GM18502 (cell line): ENCODE results near the gene IGFBP7.
"Not testable (repeated sequence)": the region's sequence is repeated elsewhere in the genome, so short reads cannot be mapped to it uniquely, and the experiment has no call there.

Source experiments
- ATAC-seq: cut with Tn5 transposase; IDR thresholded peaks from one replicate; pipeline ENCODE4 v1.9.1; 2021; ENCODE audit warnings: mild to moderate bottlenecking; ENCODE audit not compliant: unreplicated experiment, poor library complexity

Gene IGFBP7

GRCh38 chr4:57048590-57049304, 61.4 kb downstream of the IGFBP7 start:
- no peak for ATAC-seq

GRCh38 chr4:57047046-57047445, 63.1 kb downstream of the IGFBP7 start:
- not testable (repeated sequence) for ATAC-seq

GRCh38 chr4:57044996-57045395, 65.2 kb downstream of the IGFBP7 start:
- ATAC-seq = no peak

DNA sequence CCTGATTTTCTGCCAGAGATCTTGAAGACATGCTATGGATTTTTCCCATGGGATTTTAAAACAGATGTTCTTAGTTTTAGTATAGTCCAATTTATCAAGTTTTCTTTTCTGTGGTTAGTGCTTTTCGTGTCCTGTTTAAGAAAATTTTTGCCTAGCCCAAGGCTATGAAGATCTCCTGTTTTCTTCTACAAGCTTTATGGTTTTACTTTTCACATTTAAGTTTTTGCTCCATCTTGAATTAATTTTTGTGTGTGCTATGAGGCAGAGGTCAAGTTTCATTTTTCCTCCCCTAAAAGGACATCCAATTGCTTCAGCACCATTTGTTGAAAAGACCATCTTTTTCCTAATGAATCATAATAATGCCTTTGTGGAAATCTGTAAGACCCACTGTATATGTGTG, 65.9 kb downstream of the IGFBP7 start:
- ATAC-seq = no peak

DNA sequence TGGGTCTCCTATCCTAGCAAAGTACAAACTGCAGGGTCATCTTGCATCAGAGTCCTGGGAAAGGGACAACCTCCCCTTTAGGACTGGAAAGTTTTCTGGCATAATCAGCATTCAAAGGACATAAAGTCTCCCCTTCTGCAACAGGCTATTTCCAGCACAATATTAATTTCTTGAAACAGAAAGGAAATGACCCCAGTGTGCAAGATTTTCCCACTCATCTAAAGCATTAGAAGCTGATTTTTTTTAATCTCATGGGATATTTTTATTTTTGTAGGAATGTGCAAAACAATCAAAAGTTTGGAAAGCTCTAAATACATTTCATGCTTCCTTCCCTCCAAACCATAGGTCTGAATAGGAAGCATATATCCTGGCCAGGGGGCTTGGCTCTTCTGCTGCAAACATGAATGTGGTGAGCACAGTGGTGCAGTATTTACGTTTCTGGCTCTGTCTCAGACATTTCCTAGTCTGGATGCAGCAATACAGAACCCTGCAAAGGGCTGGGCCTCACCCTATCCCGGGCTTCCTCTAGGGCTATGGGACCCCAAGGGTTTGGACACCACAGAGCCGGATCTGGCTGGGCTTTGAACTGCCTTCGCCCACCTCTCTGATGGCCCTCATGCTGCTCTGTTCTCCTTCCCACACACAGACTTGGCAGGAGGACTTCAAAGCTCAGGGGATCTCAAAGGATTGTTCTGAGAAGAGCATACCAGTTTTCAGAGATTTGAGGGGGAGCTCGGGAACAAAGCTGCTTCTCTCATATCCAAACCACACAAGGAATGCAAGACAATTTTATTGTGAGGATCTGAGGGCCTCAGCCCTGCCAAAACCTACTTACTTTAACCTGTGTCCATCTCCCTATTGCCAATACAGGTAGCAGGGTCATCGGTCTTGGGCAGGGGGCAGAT, 66.6 kb downstream of the IGFBP7 start:
- ATAC-seq = no peak

GRCh38 chr4:57042711-57043169, 67.4 kb downstream of the IGFBP7 start:
- ATAC-seq = no peak

DNA sequence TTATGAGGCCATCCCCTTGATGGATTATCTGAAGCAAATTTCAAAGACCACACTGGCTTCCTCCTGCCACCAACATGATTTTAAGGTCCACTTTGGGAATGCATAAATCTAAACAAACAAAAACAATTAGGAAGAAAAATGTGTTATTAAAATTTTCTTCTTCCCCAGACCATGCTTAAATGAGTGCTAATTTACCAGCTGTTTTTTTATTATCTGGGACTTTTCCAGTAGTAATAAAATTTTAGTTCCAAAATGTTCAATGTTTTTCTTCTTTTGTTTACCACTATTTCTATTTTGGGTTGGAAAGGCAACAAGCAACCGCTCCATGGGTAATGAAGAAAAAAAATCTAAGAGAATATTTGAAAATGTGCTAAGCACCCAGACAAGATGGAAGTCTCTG, 69.2 kb downstream of the IGFBP7 start:
- no peak for ATAC-seq

DNA sequence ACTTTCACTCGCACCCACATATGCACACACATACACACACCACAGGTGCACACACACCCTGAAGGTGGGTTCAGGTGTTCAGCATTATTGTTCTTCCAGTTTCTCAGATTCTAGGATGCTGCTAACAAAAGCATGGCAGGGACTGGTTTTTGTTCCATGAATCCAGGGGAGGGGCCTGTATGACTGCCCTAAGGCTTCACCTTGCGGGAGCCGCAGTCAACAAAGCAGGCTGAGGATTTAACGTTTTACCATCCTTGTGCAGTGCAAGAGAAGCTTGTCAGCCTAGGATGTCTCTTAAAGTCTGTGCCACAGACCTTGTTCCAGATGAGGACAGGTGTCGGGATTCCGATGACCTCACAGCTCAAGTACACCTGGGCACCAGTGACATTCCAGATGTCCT, 69.7 kb downstream of the IGFBP7 start:
- no peak for ATAC-seq

- ATAC-seq = no peak
Measured at GRCh38 chr4:57039345-57039744, 70.8 kb downstream of the IGFBP7 start.

DNA sequence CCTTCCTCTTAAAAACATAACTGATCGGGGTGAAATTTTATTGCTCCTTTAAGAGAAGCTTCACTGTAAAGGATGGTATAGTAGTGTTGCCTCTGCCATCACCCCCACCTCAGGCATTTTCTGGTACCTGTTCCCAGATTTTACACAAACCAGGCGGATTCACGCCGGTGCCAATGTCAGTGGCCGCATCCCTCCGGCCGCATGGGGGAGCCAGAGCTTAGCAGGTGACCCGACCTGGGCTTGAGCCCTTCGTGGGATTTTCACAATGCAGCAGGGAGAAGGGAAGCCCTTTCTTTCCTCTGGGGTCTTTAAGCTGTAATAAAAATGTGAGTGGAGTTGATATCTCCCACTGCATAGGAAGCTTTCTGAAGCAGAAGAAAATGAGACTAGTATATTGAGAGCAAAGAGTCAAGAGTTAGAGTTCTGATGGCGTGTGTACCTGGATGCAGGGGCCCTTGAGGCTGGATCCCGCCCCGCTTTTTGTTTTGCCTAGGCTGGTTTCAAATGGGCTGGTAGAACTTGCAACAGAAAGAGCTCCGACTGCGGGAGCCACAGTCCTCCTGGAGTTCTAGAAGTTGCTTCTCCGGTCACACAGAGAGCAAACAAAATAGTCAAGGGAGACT, 72.1 kb downstream of the IGFBP7 start:
- peak; percentile 70 for ATAC-seq

DNA sequence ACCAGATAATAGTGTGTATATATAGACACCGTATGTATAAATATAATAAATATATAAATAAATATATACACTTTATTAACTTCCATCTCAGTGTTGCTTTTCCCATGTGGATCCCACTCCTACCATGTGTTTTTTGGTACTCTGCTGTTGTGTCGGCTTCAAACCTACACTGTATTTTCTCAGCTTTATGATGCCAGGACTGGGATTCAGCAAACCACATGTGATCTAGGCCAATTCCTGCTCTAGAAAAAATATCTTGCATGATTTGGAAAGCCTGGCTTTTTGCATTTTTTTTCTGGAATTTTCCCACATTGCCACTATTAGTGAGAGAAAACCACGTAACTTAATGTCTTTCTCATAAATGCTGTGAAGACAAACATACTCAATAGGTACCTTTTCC, 75.7 kb downstream of the IGFBP7 start:
- no peak for ATAC-seq

GRCh38 chr4:57023104-57023503, 87.1 kb downstream of the IGFBP7 start:
- no peak for ATAC-seq

DNA sequence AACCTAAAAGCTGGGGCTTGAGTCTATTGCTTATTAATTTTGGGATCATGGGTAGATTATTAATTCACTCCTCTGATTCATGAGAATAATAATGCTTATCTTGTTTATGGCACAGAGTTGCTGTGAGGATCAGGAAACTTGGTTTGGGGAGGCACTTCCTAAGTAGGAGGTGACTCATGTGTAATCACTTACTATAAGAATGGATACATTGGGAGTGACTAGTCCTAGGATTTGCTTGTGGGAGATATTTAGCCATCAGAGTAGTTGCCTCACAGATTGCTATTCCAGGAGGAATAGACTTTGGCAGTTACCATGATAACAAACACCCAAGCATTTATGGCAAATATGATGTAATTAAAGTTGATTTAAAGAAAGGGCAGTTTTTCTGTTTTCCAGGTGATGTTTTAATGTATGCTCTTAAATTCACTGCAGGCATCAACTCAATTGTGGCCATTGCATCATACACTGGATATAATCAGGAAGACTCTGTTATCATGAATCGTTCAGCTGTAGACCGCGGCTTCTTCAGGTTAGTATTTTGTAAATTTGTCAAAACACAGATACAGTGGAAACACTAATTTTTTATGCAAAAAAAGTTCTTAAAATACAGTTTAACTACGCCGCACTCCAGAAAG, 89.6 kb downstream of the IGFBP7 start:
- no peak for ATAC-seq

DNA sequence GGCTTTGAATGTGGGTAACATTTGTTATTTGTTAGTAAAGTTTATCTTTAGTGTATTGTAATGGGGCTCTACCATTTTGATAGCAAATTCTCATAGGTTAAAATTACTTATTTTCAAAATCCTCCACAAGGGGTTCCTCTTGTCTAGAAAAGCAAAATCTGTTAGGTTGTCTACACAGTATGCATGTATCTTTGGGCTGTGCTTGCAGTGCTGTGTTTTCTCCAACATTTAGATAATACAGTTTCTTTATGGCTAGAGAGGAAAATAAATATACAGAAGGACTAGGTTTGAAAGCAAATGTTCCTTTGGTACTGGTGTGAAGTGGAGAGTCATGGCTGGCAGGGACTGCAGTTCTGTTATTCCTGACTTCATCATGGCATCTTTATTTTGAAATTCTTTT, 91.2 kb downstream of the IGFBP7 start:
- no peak for ATAC-seq

DNA sequence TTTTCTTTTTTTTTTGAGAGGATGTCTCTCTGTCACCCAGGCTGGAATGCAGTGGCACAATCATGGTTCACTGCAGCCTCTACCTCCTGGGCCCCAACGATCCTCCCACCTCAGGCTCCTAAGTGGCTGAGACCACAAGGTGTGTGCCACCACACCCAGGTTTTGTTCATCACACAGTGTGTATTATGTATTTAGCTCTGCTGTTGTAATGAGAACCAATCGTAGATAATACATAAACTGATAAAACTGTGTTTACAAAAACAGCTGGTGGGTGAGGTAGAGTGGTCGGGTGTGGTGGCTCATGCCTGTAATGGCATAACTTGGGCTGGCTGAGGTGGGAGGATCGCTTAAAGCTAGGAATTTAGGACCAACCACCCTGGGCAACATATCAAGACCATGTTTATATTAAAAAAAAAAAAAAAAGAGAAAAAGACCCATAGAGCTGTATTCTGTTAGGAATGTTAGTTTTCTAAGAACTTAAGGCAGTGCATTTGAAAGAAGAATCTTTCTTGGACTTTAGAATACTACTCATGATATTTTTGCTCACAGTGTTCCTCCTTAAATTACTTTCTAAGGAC, 96.6 kb downstream of the IGFBP7 start:
- no peak for ATAC-seq

GRCh38 chr4:56999751-57000150, 110.4 kb downstream of the IGFBP7 start:
- no peak for ATAC-seq

GRCh38 chr4:56995525-56995924, 114.7 kb downstream of the IGFBP7 start:
- no peak for ATAC-seq

DNA sequence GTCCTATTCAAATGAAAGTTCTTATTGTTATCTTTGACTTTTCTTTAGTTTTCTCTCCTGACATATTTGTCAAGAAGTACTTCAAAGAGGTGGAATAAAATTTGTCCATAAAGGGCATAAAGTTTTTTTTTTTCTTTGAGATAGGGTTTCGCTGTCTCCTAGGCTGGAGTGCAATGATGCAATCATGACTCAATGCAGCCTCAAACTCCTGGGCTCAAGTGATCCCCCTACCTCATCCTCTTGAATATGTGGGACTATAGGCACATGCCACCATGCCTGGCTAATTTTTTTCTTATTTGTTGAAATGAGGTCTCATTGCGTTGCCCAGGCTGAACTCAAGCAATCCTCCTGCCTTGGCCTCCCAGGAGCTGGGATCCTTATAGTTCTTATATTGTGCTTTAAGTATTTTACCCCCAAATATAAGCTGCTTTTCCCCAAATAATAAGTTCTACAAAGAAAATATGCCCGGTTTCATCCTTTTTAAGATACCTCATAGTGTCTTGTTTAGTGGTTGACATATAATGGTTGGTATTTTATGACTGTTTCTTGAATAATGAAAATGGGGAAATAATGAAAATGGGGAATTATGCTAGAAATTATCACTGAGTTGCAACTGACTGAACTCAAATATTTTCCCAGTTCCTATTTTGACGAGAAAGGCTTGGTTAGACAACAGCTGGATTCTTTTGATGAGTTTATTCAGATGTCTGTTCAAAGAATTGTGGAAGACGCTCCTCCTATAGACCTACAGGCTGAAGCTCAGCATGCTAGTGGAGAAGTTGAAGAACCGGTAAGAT, 119.9 kb downstream of the IGFBP7 start:
- no peak for ATAC-seq

DNA sequence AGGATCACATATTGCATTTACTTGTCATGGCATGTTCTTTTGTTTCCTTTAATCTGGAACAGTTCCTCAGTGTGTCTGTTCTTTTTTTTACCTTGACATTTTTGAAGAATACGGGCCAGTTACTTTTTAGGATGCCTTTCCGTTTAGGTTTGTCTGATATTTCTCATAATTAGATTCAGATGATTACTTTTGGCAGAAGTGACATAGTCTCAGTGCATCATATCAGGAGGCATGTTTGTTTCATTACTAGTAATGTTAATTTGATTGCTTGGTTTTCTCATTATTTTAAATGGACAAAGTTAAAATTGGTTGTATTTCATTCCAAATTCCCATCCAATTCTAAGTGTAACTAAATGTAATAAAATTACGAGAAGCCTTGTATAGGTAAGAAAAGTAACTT, 123.2 kb downstream of the IGFBP7 start:
- ATAC-seq = no peak
